ENCODE data around the gene CFAP58. TPM values are rescaled to one million over a fixed set of nuclear protein-coding genes. Genes with fewer than 3 reads are reported as not detected.

CFAP58 gene
- total RNA-seq, 1 donor from 2014 or later: 0.53 TPM

DNA sequence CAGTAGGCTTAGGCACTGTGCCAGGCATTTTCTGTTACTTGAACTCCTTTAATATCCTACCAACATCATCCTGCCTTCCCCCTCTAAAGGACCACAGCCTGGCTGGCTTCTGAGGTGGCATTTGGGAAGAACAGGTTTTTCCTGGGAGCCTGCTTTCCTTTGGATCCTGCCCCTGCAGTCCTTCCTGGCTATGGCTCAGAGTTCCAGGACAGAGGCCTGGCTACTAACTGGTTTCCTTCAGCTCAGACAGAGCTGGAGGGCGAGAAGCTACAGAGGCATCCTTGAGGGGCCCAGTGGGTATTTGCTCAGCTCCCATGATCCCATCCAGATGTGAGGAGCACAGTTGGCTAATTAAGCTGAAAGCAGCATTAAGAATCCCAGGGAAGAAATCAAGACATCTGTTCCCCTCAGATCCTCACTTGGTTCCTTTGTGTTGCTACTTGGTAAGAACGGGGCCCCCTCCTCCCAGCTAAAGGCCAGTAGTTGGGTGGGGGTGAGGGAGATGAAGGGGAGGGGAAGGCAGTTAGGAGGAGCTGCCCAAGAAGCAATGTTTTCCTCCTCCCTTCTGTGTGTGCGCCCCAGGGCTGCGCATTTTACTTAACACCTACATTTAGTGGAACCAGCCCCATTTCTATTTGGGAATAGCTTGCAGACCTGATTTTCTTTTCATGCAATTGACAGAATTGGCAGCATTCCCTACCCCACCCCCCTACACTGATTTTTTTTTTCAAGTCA lies 144.9 kb downstream of the CFAP58 start:
- DNase-seq (ENCODE audit: low read depth) (no peak), FAIRE-seq (no peak)
- Histone ChIP-seq H3K36me3 (ENCODE audit: control insufficient read depth, insufficient read depth, low read length) (no peaks in the 10 kb centered on the region), H3K4me3 (ENCODE audit: low read depth, low read length) (no peak overlapping the region), H3K27me3 (ENCODE audit: control insufficient read depth, insufficient read depth, low read length) (no peaks in the 10 kb centered on the region)
- TF ChIP-seq, protein P1, sequence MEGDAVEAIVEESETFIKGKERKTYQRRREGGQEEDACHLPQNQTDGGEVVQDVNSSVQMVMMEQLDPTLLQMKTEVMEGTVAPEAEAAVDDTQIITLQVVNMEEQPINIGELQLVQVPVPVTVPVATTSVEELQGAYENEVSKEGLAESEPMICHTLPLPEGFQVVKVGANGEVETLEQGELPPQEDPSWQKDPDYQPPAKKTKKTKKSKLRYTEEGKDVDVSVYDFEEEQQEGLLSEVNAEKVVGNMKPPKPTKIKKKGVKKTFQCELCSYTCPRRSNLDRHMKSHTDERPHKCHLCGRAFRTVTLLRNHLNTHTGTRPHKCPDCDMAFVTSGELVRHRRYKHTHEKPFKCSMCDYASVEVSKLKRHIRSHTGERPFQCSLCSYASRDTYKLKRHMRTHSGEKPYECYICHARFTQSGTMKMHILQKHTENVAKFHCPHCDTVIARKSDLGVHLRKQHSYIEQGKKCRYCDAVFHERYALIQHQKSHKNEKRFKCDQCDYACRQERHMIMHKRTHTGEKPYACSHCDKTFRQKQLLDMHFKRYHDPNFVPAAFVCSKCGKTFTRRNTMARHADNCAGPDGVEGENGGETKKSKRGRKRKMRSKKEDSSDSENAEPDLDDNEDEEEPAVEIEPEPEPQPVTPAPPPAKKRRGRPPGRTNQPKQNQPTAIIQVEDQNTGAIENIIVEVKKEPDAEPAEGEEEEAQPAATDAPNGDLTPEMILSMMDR (IDR thresholded peaks at IDR 0.05; ENCODE audit: insufficient read depth, low read length, severe bottlenecking): no peak

DNA sequence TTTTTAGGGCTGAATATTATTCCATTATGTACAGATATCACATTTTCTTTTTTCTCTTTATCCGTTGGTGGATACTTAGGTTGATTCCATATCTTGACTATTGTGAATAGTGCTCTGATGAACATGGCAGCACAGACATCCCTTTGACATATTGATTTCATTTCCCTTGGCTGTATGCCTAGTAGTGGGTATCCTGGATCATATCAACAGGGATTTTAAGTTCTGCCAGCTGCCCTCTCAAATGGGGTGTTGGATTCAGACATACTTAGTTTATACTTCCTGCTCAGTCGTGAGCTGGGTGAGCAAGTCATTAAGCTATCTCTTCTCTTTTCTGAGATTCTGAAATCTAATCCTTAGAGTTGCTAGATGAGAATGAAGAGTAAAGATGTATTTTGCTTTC lies 147.8 kb downstream of the CFAP58 start:
- no peaks in the 10 kb centered on the region for H3K36me3 ChIP-seq (ENCODE audit: control insufficient read depth, insufficient read depth, low read length)
- H3K4me3 ChIP-seq (ENCODE audit: low read depth, low read length): no peak overlapping the region
- no peaks in the 10 kb centered on the region for H3K27me3 ChIP-seq (ENCODE audit: control insufficient read depth, insufficient read depth, low read length)
- FAIRE-seq: peak; percentile 28
- DNase-seq (ENCODE audit: low read depth): no peak
- TF ChIP-seq, protein P1 (IDR thresholded peaks at IDR 0.05; ENCODE audit: insufficient read depth, low read length, severe bottlenecking): no peak

DNA sequence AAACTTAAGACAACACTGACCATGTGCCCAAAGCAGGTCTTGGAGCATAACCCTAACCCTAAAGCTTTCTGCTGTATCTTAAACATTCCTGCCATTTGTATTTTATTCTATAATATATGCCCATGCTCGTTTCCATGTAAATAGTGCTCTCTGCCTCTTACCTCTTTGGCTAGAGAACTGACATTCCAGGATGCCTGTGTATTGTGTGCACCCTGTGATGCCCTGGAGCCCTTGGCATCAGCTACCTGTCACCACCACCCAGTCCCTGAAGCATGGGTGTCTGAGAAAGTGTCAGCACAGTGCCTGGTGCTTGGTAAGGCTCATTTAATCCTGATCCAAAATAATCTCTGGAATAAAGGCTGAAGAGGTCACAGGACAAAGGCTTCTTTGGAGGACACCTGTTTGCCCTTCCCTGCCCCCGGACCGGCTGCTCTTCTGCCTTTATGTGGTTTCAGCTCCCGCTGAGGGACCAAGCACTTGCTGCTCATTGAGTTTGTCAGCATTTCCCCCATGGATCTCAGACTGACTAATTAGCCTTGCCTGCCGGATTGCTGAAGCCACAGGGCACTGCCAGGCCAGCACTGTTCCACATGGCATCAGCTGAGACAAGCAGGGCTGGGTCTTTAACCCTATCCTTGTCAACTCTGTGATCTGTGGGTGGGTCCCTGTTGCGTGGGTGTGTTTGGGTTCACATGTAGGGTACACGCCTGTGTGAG lies 148.4 kb downstream of the CFAP58 start:
- TF ChIP-seq, protein P1 (IDR thresholded peaks at IDR 0.05; ENCODE audit: insufficient read depth, low read length, severe bottlenecking): no peak
- DNase-seq (ENCODE audit: low read depth): no peak
- FAIRE-seq: no peak
- H3K36me3 ChIP-seq (ENCODE audit: control insufficient read depth, insufficient read depth, low read length): no peaks in the 10 kb centered on the region
- no peak overlapping the region for H3K4me3 ChIP-seq (ENCODE audit: low read depth, low read length)
- no peaks in the 10 kb centered on the region for H3K27me3 ChIP-seq (ENCODE audit: control insufficient read depth, insufficient read depth, low read length)

DNA sequence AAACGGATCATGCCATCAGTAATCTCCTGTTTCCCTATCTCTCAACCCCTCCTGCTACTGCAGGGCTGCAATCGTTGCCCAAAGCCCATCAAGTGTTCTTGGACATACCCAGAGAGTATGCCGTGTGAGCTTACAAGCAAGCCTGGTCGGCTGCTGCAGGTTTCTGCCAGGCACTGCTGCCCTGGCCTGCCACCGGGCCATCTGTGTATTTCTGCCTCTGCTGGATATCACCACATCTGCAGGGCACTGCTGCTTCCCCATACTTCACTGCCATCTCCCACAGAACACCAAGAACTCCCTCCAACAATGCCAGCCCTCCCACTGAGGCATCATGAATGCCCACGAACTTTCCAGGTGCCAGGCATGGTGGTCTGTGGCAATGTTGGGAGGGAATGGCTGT lies 149.3 kb downstream of the CFAP58 start:
- DNase-seq (ENCODE audit: low read depth) (no peak), FAIRE-seq (no peak)
- no peaks in the 10 kb centered on the region for H3K36me3 ChIP-seq (ENCODE audit: control insufficient read depth, insufficient read depth, low read length)
- peaks cover 2% of the 10 kb centered on the region for H3K27me3 ChIP-seq (ENCODE audit: control insufficient read depth, insufficient read depth, low read length)
- no peak overlapping the region for H3K4me3 ChIP-seq (ENCODE audit: low read depth, low read length)
- TF ChIP-seq, protein P1 (IDR thresholded peaks at IDR 0.05; ENCODE audit: insufficient read depth, low read length, severe bottlenecking): no peak

Other genes with a start within 250 kb of the CFAP58 start
- 3.2 and 4.1 TPM in 2 replicates for gene SFR1, start 231.7 kb upstream of the CFAP58 start, total RNA-seq
- gene CFAP43, start 121.5 kb upstream of the CFAP58 start, total RNA-seq: 0.26 and 0.38 TPM in 2 replicates
- gene GSTO1, start 98.9 kb upstream of the CFAP58 start, total RNA-seq: 75.8 and 158 TPM in 2 replicates
- gene GSTO2, start 84.6 kb upstream of the CFAP58 start, total RNA-seq: 24.7 and 29.2 TPM in 2 replicates
- 12.9 and 30.7 TPM in 2 replicates for gene ITPRIP, start 15.4 kb upstream of the CFAP58 start, total RNA-seq

All from bronchial epithelial cell (primary cell).